Omental fat pad (tissue), 4 donors: Measurements from ENCODE around the gene OR52R1. TPM values are rescaled to one million over a fixed set of nuclear protein-coding genes. Genes with fewer than 3 reads are reported as not detected.
A peak's percentile ranks its signal among the peaks of the same experiment; 100 is the strongest.

ENCODE experiments used
- ATAC-seq: fragments of 150-250 bp; one replicate; pipeline ENCODE4 v1.9.1; 2016; ENCODE audit warnings: mild to moderate bottlenecking, moderate library complexity; ENCODE audit not compliant: low FRiP score
- DNase-seq: peaks from one replicate; pipeline ENCODE4 v3.0.0-alpha.2; 2019; ENCODE audit warnings: low spot score
- total RNA-seq, 4 donors: library from RNA; depleted of rRNA; stranded (reverse); fragments of >200 nt; gene quantifications; one replicate each; pipeline ENCODE4 v1.1.0, GENCODE V29; 2016
- TF ChIP-seq, protein P1 (sequence below), 3 donors: fragments of 450-650 bp; IDR thresholded peaks; one replicate each; pipeline ENCODE4 v1.5.1; 2016 to 2017; ENCODE audit warnings: antibody characterized with exemption in 3 of 3, mild to moderate bottlenecking in 3 of 3, moderate library complexity in 2 of 3

OR52R1 gene
- not detected for total RNA-seq

DNA sequence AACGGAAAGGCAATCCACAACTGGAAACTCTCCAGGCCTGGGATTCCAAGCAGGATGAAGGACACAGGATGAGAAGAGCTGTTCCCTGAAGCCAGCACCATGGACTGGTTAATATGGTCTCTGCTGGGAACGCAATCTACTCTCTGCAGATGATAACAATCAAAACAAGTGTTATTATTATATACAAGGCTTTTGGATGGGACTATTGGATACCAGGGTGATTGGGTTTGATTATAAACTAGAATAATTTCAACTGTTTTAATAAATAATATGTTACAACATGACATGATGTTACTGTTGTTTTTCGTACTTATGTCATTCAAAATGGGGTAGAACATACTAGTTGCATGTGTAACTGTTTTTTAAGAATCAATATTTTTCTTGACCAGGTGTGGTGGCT, at the start of gene OR52R1:
Gene OR52R1 (minus strand): TSS at position 101 of the 400 bp plus-strand sequence. CDS start 0 bp downstream, at position 101.
- TF ChIP-seq, protein P1, sequence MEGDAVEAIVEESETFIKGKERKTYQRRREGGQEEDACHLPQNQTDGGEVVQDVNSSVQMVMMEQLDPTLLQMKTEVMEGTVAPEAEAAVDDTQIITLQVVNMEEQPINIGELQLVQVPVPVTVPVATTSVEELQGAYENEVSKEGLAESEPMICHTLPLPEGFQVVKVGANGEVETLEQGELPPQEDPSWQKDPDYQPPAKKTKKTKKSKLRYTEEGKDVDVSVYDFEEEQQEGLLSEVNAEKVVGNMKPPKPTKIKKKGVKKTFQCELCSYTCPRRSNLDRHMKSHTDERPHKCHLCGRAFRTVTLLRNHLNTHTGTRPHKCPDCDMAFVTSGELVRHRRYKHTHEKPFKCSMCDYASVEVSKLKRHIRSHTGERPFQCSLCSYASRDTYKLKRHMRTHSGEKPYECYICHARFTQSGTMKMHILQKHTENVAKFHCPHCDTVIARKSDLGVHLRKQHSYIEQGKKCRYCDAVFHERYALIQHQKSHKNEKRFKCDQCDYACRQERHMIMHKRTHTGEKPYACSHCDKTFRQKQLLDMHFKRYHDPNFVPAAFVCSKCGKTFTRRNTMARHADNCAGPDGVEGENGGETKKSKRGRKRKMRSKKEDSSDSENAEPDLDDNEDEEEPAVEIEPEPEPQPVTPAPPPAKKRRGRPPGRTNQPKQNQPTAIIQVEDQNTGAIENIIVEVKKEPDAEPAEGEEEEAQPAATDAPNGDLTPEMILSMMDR (IDR thresholded peaks at IDR 0.05) = no peak
- ATAC-seq (no peak), DNase-seq (no peak)

DNA sequence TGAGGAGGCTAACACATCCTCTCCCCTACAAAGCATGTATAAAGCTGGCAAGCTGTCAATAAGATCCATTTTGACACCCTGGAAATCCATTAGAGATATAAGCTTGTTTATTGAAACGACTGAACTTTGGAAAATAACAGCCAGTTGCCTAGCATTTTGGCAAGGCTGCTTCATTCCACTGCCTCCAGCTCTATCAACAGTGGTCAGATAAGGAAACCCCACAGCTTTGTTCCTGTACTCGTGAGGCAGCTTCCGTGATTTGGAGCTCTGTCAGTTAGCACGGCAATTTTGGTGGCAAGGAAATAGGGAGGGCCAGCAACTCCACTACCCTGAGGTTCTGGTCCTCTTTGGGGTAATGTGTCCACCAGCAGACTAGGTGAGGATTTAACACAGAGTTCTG, 46.9 kb upstream of the OR52R1 start:
- ATAC-seq (no peak), DNase-seq (no peak)
- TF ChIP-seq, protein P1 (IDR thresholded peaks at IDR 0.05) = no peak

DNA sequence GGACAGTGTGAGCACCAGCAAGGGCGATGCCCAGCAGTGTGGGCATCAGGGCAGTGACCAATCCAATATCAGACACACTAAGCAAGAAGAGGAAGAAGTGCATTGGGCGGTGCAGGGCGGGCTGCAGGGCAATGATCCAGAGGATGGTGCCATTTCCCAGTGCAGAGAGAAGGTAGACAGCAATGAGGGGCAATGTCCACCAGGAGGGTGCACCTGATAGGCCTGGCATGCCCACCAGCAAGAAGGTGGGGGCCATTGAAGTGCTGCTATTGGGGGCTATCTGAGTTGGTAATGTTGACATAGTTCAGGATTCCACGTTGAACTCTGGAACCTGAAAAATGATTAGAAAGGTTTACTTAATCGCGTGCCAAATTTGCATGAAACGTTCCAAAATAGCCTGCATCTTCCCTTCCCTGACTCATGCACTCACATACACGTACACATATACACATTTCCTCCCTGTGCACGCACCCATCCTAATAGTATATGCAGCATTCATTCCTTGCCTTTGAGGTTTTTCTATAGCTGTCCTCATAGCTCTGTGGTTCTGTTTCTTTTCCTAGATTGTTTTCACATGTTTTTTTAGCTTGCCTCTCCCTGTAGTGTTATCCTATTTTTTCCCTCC, 44.8 kb upstream of the OR52R1 start, which contains the start of gene OR51S1:
Gene OR51S1 (minus strand): TSS at position 301 of the 625 bp plus-strand sequence. CDS start 0 bp downstream, at position 301.
- TF ChIP-seq, protein P1 (IDR thresholded peaks at IDR 0.05) = no peak
- ATAC-seq (no peak), DNase-seq (no peak)

DNA sequence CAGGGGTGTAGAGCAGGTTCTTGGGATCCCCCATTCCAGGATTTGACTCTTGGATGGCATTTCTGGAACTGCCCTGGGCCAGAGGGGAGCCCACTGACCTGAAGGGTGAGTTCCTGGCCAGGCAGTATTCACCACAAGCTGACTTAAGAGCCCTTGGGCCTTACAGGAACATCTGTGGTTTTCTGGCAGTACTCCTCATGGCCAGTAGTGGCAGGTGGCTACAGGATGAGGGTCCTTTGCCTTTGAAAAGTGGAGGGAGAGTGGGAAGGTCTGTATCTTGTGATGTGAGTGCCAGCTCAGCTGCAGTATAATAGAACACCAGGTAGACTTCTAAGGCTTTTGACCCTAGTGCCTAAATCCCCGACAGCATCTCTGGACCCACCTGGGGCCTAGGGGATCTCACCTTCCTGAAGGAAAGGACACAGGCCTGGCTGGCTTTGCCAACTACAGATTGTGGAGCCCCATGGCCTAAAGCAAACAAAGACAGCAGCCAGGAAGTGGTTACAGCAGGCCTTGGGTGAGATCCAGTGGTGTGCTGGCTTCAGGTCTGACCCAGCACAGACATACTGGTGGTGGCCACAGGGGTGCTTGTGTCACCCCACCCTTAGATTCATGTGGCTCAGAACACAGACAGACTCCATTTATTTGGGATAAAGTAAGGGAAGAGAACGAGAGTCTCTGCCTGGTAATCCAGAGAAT, 35.8 kb upstream of the OR52R1 start:
- DNase-seq (no peak), ATAC-seq (no peak)
- TF ChIP-seq, protein P1 (IDR thresholded peaks at IDR 0.05) = no peak

DNA sequence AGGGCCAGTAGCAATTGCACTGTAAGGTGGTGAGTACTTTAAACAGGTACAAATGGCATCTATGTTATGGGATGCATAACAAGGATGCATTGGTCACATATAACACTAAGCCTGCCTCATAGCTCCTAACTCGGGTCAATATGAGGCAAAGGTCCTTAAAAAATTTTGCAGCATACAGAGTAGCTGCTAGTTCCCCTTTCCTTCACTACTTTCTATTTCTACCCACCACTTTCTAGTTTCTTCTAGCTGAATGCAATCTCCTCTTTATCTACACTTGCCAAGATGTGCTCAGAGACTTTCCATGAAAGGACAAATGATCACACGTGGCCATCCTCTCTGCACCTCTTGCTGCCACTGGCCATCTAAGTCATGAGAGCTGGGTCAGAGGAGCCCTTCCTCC, 26.7 kb upstream of the OR52R1 start:
- TF ChIP-seq, protein P1 (IDR thresholded peaks at IDR 0.05) = no peak
- DNase-seq = no peak
- no peak for ATAC-seq

DNA sequence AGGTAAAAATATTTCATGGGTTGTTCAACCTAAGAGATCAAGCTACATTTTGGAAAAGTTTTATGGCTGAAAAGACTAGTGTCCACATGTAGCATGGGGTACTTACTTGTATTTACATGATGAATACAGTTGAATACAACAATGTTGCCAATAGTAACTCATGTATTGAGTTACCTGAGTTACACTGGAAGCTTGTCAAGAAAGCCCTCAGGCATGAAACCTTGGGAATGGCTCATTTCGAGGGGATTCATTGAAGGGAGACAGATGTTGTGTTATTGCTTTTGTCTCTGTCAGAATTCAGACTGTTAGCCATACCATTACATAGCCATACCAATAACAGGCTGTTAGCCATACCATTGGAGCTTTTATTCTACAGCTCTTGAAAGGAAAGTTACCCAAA, 26.2 kb upstream of the OR52R1 start:
- no peak for ATAC-seq
- TF ChIP-seq, protein P1 (IDR thresholded peaks at IDR 0.05) = no peak
- no peak for DNase-seq

DNA sequence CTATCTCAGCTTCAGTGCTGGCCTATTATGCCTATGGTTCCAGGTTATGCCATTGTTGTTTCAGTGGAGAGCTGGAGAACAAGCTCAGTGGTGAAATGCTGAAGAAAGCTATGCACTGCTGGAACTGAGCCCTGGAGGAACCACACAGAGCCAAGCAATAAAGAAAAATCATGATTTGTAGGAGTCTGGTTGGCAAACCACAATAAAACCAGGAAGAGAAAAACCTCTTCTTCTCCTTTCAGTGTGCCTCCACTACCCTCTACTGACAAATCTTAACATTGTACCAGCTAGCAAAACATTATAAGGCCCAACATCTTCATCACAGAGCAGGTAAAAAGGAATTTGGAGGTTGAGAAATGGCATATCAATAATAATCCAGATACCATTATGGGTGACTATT, 22.2 kb upstream of the OR52R1 start:
- ATAC-seq = peak; percentile 37

More for the DNA sequence above, 22.2 kb upstream of the OR52R1 start:
- TF ChIP-seq, protein P1 (IDR thresholded peaks at IDR 0.05) = no peak
- DNase-seq = no peak
